ENCODE measurements around the gene ARID4B. TPM values are rescaled to one million over a fixed set of nuclear protein-coding genes. Genes with fewer than 3 reads are reported as not detected.

The ARID4B gene, protein sequence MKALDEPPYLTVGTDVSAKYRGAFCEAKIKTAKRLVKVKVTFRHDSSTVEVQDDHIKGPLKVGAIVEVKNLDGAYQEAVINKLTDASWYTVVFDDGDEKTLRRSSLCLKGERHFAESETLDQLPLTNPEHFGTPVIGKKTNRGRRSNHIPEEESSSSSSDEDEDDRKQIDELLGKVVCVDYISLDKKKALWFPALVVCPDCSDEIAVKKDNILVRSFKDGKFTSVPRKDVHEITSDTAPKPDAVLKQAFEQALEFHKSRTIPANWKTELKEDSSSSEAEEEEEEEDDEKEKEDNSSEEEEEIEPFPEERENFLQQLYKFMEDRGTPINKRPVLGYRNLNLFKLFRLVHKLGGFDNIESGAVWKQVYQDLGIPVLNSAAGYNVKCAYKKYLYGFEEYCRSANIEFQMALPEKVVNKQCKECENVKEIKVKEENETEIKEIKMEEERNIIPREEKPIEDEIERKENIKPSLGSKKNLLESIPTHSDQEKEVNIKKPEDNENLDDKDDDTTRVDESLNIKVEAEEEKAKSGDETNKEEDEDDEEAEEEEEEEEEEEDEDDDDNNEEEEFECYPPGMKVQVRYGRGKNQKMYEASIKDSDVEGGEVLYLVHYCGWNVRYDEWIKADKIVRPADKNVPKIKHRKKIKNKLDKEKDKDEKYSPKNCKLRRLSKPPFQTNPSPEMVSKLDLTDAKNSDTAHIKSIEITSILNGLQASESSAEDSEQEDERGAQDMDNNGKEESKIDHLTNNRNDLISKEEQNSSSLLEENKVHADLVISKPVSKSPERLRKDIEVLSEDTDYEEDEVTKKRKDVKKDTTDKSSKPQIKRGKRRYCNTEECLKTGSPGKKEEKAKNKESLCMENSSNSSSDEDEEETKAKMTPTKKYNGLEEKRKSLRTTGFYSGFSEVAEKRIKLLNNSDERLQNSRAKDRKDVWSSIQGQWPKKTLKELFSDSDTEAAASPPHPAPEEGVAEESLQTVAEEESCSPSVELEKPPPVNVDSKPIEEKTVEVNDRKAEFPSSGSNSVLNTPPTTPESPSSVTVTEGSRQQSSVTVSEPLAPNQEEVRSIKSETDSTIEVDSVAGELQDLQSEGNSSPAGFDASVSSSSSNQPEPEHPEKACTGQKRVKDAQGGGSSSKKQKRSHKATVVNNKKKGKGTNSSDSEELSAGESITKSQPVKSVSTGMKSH (N-terminal part only)
- total RNA-seq = 8.8 and 24.2 TPM in 2 replicates

DNA sequence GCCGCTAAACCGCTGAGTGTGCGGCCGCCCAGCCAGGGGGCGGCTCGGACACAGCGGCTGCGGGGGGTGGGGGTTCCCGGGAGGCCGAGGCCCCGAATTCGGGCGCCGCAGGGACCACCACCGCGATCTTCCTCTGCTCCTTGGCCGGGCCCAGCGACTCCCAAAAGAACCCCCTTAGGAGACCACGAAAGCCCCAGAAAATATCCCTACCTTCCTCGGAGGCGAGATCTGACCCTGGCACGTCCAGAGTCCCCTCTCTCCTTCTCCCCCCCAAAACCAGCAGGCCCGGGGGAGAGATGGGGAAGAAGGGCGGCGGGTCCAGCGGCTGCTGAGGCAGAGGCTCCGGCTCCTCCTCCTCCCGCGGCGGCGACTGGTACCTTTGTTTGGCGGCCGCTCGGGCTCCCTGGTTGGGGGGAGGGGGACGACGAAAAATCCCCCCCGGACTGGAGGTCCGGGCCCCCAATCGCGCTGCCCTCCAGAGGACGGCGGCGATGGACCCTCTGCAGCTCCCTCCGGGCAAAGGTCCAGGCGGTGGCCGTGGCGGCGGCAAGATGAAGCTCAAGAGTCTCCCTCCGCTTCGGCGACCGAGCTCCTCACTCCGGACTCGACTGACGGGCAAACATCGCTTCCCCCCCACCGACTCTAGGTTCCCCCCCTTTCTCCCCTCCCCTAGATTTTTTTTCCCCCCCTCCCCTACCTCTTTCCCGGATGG lies at the start of gene ARID4B:
Gene ARID4B, minus strand, starts transcription at position 621 of the 712 bp plus-strand sequence. CDS start 1,260 bp downstream, outside the sequence.

DNA sequence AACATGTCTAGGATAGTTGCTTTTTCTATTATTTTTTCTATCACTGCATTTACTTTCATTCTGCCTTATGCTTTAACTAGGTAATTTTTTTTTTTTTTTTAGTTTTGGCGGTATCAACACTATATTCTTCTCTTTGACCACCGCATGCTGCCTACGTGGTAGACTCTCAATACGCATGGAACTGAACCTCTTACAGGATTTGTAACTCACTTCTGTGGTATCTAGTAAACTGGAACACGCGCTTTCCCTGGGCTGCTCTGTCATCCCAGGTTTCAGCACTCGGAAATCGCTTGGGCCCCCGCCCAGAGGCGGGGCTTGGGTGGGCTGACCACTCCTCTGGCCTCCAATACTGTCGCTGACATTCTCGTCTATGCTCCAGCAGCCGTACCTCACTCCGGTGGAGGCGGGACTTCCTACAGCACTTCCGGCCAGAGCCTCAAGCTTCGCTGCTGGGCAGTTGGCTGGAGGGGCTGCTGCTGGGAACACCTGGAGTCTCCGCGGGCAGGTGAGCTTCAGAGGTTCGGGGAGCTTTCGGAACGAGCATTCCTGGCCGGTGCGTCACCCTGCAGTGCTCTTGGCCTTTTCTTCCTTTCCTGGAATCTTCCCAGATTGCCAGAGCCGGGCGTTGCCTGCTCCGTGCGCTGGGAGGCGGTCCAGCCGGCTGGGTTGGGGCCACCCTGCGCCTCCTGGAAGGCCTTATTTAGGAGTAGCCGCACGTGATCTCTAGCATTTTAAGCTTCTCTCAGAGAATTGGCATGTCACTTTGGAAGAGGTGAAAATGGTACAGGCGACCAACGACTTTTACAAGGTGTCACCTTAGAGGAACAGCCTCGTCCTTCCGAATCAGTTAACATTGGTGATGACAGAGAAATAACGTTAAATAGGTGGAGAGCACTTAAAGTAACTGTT lies 39.3 kb upstream of the ARID4B start, which contains the start of gene TBCE:
Gene TBCE, plus strand, starts transcription at position 428 of the 909 bp plus-strand sequence. CDS start 12,623 bp downstream, outside the sequence.

DNA sequence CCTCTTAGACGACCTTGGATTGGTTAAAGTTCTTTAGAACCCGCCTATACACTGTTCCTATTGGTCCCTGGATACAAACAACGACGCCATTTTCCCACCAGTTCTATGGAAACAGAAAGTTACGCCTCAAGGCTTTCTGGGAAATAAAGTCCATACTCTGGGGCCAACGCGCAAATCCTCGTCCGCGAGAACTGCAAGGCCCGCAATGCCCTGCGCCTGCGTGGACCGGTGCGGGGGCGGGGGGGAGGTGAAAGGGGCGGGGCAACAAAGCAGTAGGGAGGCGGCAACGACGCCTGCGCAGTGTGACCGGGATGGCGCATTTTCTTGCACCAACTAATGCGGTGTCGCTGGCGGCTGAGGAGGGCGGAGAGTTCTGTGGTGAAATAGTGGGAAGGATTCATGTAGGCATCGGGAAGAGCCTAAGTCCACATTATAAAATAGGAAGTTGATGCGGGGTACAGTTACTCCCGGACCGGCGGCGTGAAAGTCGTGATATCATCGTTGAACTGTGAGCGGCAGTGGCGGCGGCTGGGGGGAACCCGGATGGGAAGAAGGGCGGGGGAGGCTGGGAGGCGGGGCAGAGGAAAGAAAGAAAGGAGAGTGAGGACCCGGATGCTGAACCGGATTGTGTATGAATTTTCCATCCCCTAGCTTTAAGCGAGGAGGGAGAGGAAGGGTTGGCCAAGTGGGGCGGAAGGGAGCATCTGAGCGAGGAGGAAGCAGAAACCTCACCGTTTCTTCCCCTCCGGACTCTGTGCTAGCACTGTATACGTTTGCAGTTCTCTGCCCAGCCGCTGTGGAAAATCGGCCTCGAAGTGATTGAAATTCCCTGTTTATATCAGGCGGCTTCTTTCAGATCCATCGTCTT lies 526 bp upstream of the ARID4B start, which contains the start of gene GGPS1:
Gene GGPS1, plus strand, starts transcription at position 300 of the 868 bp plus-strand sequence. CDS start 6,695 bp downstream, outside the sequence.

DNA sequence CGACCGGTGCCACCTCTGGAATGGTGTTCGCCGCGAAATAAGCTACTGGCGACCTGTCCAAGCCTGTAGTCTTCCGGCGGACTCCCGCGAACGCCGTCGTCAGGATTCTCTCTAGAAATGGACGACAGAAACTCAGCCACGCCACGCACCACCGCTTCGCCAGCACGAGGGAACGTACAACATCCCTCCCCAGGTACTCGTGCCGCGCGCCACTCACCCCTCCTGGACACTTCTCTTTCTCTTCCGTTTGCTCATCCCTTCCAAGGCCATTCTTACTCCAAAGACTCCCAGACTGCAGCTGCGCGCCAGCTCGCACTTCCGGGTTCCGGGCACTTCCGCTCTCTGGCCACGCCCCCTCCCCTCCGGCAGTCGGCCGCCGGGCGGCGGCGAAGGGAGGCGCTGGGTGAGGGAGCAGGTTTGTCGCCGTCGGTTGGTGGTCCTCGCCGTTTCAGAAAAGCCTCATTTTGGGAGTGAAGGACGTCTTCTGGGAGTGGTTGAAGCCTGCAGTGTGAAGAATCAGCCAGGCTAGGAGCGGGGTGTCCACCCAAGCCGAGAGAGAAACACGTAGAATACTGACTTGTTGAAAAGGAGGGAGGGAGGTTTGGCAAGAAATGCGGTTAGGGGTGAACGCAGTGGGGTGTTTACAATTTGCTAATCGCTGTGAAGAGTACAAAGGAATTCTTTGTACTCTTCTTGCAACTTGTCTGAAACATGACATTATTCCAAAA lies 166.9 kb downstream of the ARID4B start, which contains the start of gene RBM34:
Gene RBM34, minus strand, starts transcription at position 294 of the 728 bp plus-strand sequence. Its CDS starts 24 bp downstream, at position 270.

DNA sequence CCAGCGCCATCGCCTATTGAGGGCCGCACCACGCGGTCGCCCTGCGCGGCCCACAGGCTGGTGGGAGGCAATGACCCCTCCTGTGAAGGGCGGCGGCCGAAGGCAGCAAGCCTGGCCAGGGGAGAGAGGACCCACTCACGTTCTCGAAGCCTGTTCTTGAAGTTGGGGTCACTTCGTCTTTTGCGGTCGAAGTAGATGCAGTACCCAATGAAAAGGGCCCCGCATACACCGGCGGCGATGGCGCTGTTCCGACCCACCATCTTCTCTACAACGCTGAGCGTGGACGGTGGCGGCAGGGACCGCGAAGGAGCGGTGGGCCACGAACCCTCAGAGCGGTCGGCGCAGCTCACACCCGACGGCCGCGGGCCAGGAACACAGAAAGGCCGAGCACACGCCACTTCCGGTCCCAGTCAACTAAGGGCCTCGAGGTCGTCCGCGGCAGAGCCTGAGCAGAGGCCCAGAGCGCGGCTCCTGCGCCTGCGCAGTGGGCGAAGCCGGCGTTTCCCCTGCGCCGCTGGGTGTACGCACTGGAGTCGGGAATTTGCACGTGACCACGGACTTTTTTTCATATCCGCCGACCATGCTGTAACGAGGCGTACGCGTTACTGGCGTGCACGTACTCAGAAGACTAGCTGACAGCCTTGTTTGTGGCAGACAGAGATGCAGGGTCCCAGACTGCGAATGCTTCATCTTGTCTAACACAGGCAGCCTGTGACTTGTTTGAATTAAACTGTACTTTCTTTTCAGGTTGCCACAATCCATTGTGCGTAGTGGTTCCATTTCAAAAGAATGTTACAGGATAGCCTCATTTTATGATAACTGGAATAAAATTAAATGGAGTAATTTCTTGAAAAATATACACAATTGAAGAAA lies 199.3 kb downstream of the ARID4B start, which contains the start of gene TOMM20:
Gene TOMM20, minus strand, starts transcription at position 382 of the 873 bp plus-strand sequence. Its CDS starts 122 bp downstream, at position 260.

Other genes starting within 250 kb of the ARID4B start
- gene TOMM20, start 199.3 kb downstream of the ARID4B start, total RNA-seq = 123 and 141 TPM in 2 replicates
- gene RBM34, start 166.9 kb downstream of the ARID4B start, total RNA-seq = 45.4 and 47.5 TPM in 2 replicates
- gene GGPS1, start 391 bp upstream of the ARID4B start, total RNA-seq = 23.9 and 27.9 TPM in 2 replicates
- 16.5 and 20.2 TPM in 2 replicates for gene TBCE, start 39.2 kb upstream of the ARID4B start, total RNA-seq
- 14.7 and 16.5 TPM in 2 replicates for gene B3GALNT2, start 176.3 kb upstream of the ARID4B start, total RNA-seq

All from epithelial cell of alveolus of lung (primary cell).